ENCODE data around the gene MAFG. TPM values are rescaled to one million over a fixed set of nuclear protein-coding genes. Genes with fewer than 3 reads are reported as not detected.

MAFG gene
- 14.3 TPM for total RNA-seq
- 1 to 10 TPM; 2.2 to 3.0 (median 2.6) TPM for polyA plus RNA-seq

- H3K27me3 ChIP-seq (ENCODE audit: control insufficient read depth, insufficient read depth, low read length): no peaks in the 10 kb centered on the region
- H3K36me3 ChIP-seq (ENCODE audit: control insufficient read depth, insufficient read depth, low read length): no peaks in the 10 kb centered on the region
- ATAC-seq (ENCODE audit: low read depth in 2 of 2): peak; percentile 65 to 67
- Mint-ChIP-seq H3K36me3 (no peaks in the 10 kb centered on the region), H3K4me1 (peaks cover 0 to 30% (median 7%) of the 10 kb centered on the region in 4 donors), H3K4me3 (peak within 1 kb of the TSS; percentile 85 to 93 (median 86)), H3K27me3 (peaks cover 18% of the 10 kb centered on the region), H3K27ac (peak within 1 kb of the TSS; percentile 91 to 96 (median 93)), H3K9me3 (peaks cover 0 to 1% (median 0%) of the 10 kb centered on the region in 7 donors)
- H3K9me3 ChIP-seq (ENCODE audit: control insufficient read depth in 2 of 2, low read length in 2 of 2): no peaks in the 10 kb centered on the region
- DNase-seq: peak; percentile 85 to 93 (median 90)
- H3K4me1 ChIP-seq (ENCODE audit: control insufficient read depth, insufficient read depth, low read length, poor library complexity, severe bottlenecking): peaks cover 43% of the 10 kb centered on the region
- H3K27ac ChIP-seq (ENCODE audit: insufficient read depth, low read length, poor library complexity, severe bottlenecking): peak within 1 kb of the TSS; percentile 76
- H3K4me3 ChIP-seq (ENCODE audit: low read depth, low read length): peak within 1 kb of the TSS; percentile 11
These were observed at the start of gene MAFG for GRCh38 chr17:81927653-81928543. MAFG (minus strand) TSS chr17:81927735; CDS start chr17:81923185, 4,550 bp downstream.

- Mint-ChIP-seq H3K4me1 (peaks cover 0 to 41% (median 18%) of the 10 kb centered on the region in 4 donors), H3K36me3 (peaks cover 9% of the 10 kb centered on the region), H3K27ac (peak overlapping the region; percentile 98), H3K4me3 (peak overlapping the region; percentile 96 to 99 (median 97)), H3K27me3 (peaks cover 9% of the 10 kb centered on the region), H3K9me3 (no peaks in the 10 kb centered on the region)
- DNase-seq (peak in 2 of 3 donors; percentile 16 to 26), ATAC-seq (ENCODE audit: low read depth in 2 of 2) (peak in 1 of 2 donors; percentile 4)
- Histone ChIP-seq H3K36me3 (ENCODE audit: control insufficient read depth, insufficient read depth, low read length) (no peaks in the 10 kb centered on the region), H3K4me3 (ENCODE audit: low read depth, low read length) (peak overlapping the region; percentile 69), H3K27me3 (ENCODE audit: control insufficient read depth, insufficient read depth, low read length) (no peaks in the 10 kb centered on the region), H3K9me3 (ENCODE audit: control insufficient read depth in 2 of 2, low read length in 2 of 2) (no peaks in the 10 kb centered on the region), H3K27ac (ENCODE audit: insufficient read depth, low read length, poor library complexity, severe bottlenecking) (peak overlapping the region; percentile 85), H3K4me1 (ENCODE audit: control insufficient read depth, insufficient read depth, low read length, poor library complexity, severe bottlenecking) (peaks cover 33% of the 10 kb centered on the region)
These were observed 49.0 kb upstream of the MAFG start for GRCh38 chr17:81976332-81977210.

GRCh38 chr17:81973432-81973831, 45.9 kb upstream of the MAFG start:
- Histone ChIP-seq H3K9me3 (ENCODE audit: control insufficient read depth in 2 of 2, low read length in 2 of 2) (no peaks in the 10 kb centered on the region), H3K36me3 (ENCODE audit: control insufficient read depth, insufficient read depth, low read length) (no peaks in the 10 kb centered on the region), H3K27me3 (ENCODE audit: control insufficient read depth, insufficient read depth, low read length) (no peaks in the 10 kb centered on the region), H3K27ac (ENCODE audit: insufficient read depth, low read length, poor library complexity, severe bottlenecking) (no peak overlapping the region), H3K4me3 (ENCODE audit: low read depth, low read length) (no peak overlapping the region), H3K4me1 (ENCODE audit: control insufficient read depth, insufficient read depth, low read length, poor library complexity, severe bottlenecking) (peaks cover 26% of the 10 kb centered on the region)
- DNase-seq (no peak), ATAC-seq (ENCODE audit: low read depth in 2 of 2) (no peak)
- H3K27ac Mint-ChIP-seq: peak overlapping the region in 1 of 3 donors; percentile 76
- no peaks in the 10 kb centered on the region for H3K36me3 Mint-ChIP-seq
- peak overlapping the region in 2 of 4 donors; percentile 41 to 80 for H3K4me3 Mint-ChIP-seq
- H3K27me3 Mint-ChIP-seq: peaks cover 9% of the 10 kb centered on the region
- H3K4me1 Mint-ChIP-seq: peaks cover 0 to 26% (median 5%) of the 10 kb centered on the region in 4 donors
- H3K9me3 Mint-ChIP-seq: no peaks in the 10 kb centered on the region

GRCh38 chr17:81968850-81969812, 41.6 kb upstream of the MAFG start:
- H3K27ac Mint-ChIP-seq: peak overlapping the region in 1 of 3 donors; percentile 81
- no peak for ATAC-seq (ENCODE audit: low read depth in 2 of 2)
- peak overlapping the region in 2 of 4 donors; percentile 50 to 66 for H3K4me3 Mint-ChIP-seq

GRCh38 chr17:81968396-81968745, 40.8 kb upstream of the MAFG start:
- no peaks in the 10 kb centered on the region for H3K36me3 ChIP-seq (ENCODE audit: control insufficient read depth, insufficient read depth, low read length)
- H3K4me1 ChIP-seq (ENCODE audit: control insufficient read depth, insufficient read depth, low read length, poor library complexity, severe bottlenecking): peaks cover 28% of the 10 kb centered on the region
- H3K27me3 Mint-ChIP-seq: peaks cover 11% of the 10 kb centered on the region
- H3K4me3 ChIP-seq (ENCODE audit: low read depth, low read length): peak overlapping the region; percentile 3
- ATAC-seq (ENCODE audit: low read depth in 2 of 2) (no peak), DNase-seq (no peak)
- H3K4me1 Mint-ChIP-seq: peaks cover 0 to 28% (median 5%) of the 10 kb centered on the region in 4 donors
- peak overlapping the region; percentile 66 to 90 (median 78) for H3K4me3 Mint-ChIP-seq
- peak overlapping the region; percentile 68 to 86 (median 74) for H3K27ac Mint-ChIP-seq
- no peaks in the 10 kb centered on the region for H3K36me3 Mint-ChIP-seq
- H3K9me3 Mint-ChIP-seq: no peaks in the 10 kb centered on the region
- no peaks in the 10 kb centered on the region for H3K9me3 ChIP-seq (ENCODE audit: control insufficient read depth in 2 of 2, low read length in 2 of 2)
- H3K27me3 ChIP-seq (ENCODE audit: control insufficient read depth, insufficient read depth, low read length): no peaks in the 10 kb centered on the region
- peak overlapping the region; percentile 51 for H3K27ac ChIP-seq (ENCODE audit: insufficient read depth, low read length, poor library complexity, severe bottlenecking)

More at GRCh38 chr17:81968850-81969812, 41.6 kb upstream of the MAFG start:
- Mint-ChIP-seq H3K9me3 (no peaks in the 10 kb centered on the region), H3K36me3 (no peaks in the 10 kb centered on the region), H3K4me1 (peaks cover 0 to 28% (median 5%) of the 10 kb centered on the region in 4 donors), H3K27me3 (peaks cover 5% of the 10 kb centered on the region)
- Histone ChIP-seq H3K27ac (ENCODE audit: insufficient read depth, low read length, poor library complexity, severe bottlenecking) (no peak overlapping the region), H3K27me3 (ENCODE audit: control insufficient read depth, insufficient read depth, low read length) (no peaks in the 10 kb centered on the region), H3K4me1 (ENCODE audit: control insufficient read depth, insufficient read depth, low read length, poor library complexity, severe bottlenecking) (peaks cover 28% of the 10 kb centered on the region), H3K9me3 (ENCODE audit: control insufficient read depth in 2 of 2, low read length in 2 of 2) (no peaks in the 10 kb centered on the region), H3K4me3 (ENCODE audit: low read depth, low read length) (no peak overlapping the region), H3K36me3 (ENCODE audit: control insufficient read depth, insufficient read depth, low read length) (no peaks in the 10 kb centered on the region)
- no peak for DNase-seq

- H3K36me3 ChIP-seq (ENCODE audit: control insufficient read depth, insufficient read depth, low read length): no peaks in the 10 kb centered on the region
- Mint-ChIP-seq H3K4me1 (peaks cover 0 to 28% (median 5%) of the 10 kb centered on the region in 4 donors), H3K9me3 (no peaks in the 10 kb centered on the region), H3K4me3 (peak overlapping the region; percentile 66 to 90 (median 78)), H3K27me3 (peaks cover 16% of the 10 kb centered on the region), H3K36me3 (no peaks in the 10 kb centered on the region), H3K27ac (peak overlapping the region; percentile 68 to 86 (median 74))
- peak overlapping the region; percentile 51 for H3K27ac ChIP-seq (ENCODE audit: insufficient read depth, low read length, poor library complexity, severe bottlenecking)
- peak; percentile 80 to 96 (median 83) for DNase-seq
- no peaks in the 10 kb centered on the region for H3K27me3 ChIP-seq (ENCODE audit: control insufficient read depth, insufficient read depth, low read length)
- ATAC-seq (ENCODE audit: low read depth in 2 of 2): peak; percentile 95
- peak overlapping the region; percentile 3 for H3K4me3 ChIP-seq (ENCODE audit: low read depth, low read length)
- peaks cover 28% of the 10 kb centered on the region for H3K4me1 ChIP-seq (ENCODE audit: control insufficient read depth, insufficient read depth, low read length, poor library complexity, severe bottlenecking)
- no peaks in the 10 kb centered on the region for H3K9me3 ChIP-seq (ENCODE audit: control insufficient read depth in 2 of 2, low read length in 2 of 2)
These were observed 40.2 kb upstream of the MAFG start for GRCh38 chr17:81967533-81968395.
